A549 (cell line): ENCODE measurements around the gene LST1. TPM values are rescaled to one million over a fixed set of nuclear protein-coding genes. Genes with fewer than 3 reads are reported as not detected.

Experiments
- ATAC-seq, 2 experiments: fragments of 200-7000 bp in 1 of 2; fragments of >200 bp in 1 of 2; cut with Nextera tagmentation in 1 of 2; cut with Tn5 transposase in 1 of 2; 3 replicates each; pipeline versions ENCODE4 v1.8.0 to v1.9.1; 2018 to 2020; ENCODE audit warnings: mild to moderate bottlenecking in 1 of 2, moderate library complexity in 1 of 2
- CTCF ChIA-PET: fragments of 300-600 bp; sonication (Branson Sonifier 250); formaldehyde crosslinking; extraction: SDS; loops from one replicate; lab custom pipeline; 2021; ENCODE audit warnings: antibody characterized with exemption, inconsistent platforms; lab: Yijun Ruan, JAX
- POLR2A ChIA-PET: fragments of 350-600 bp; formaldehyde crosslinking; extraction: SDS; loops from one replicate; lab custom pipeline; 2021; ENCODE audit warnings: antibody characterized with exemption, inconsistent platforms; lab: Yijun Ruan, JAX
- DNase-seq, 2 experiments: peaks; one replicate each; pipeline versions ENCODE4 v3.0.0 to v3.0.0-alpha.2; 2011 to 2016; ENCODE audit warnings: low read depth in 1 of 2, low spot score in 1 of 2
- FAIRE-seq: peaks from 2 replicates; lab custom pipeline; 2011; peaks lifted over from hg19 to GRCh38; lab: Jason Lieb, UNC
- H3K27ac ChIP-seq, 2 experiments: fragments of >200 bp; sonication (Bioruptor Twin); formaldehyde crosslinking; 3 replicates each; pipeline ENCODE4 v1.5.1; 2016 to 2017
- H3K4me1 ChIP-seq: fragments of >200 bp; sonication (Bioruptor Twin); formaldehyde crosslinking; 3 replicates; pipeline ENCODE4 v1.6.1; 2016
- H3K4me2 ChIP-seq: fragments of >200 bp; sonication (Bioruptor Twin); formaldehyde crosslinking; 3 replicates; pipeline ENCODE4 v1.6.1; 2016
- H3K4me3 ChIP-seq: fragments of >200 bp; sonication (Bioruptor Twin); formaldehyde crosslinking; 3 replicates; pipeline ENCODE4 v1.5.1; 2016
- H3K9me3 ChIP-seq: fragments of >200 bp; sonication (Bioruptor Twin); formaldehyde crosslinking; 3 replicates; pipeline ENCODE4 v1.6.1; 2016
- ATOH8 ChIP-seq: fragments of 250-450 bp; sonication (Bioruptor Pico); IDR thresholded peaks from 2 replicates; pipeline ENCODE4 v1.5.0; 2020; ENCODE audit warnings: low read depth, mild to moderate bottlenecking, moderate library complexity
- BCL3 ChIP-seq: fragments of >200 bp; sonication (Bioruptor Twin); formaldehyde crosslinking; IDR thresholded peaks from 3 replicates; pipeline ENCODE4 v1.6.1; 2016
- CBX2 ChIP-seq: fragments of 200-600 bp; sonication (generic); IDR thresholded peaks from 2 replicates; pipeline ENCODE4 v1.6.1; 2016; ENCODE audit warnings: low read depth, mild to moderate bottlenecking, borderline replicate concordance
- CHD2 ChIP-seq: fragments of 150-350 bp; IDR thresholded peaks from 2 replicates; pipeline ENCODE4 v1.6.1; 2014; ENCODE audit warnings: low read length; ENCODE audit not compliant: partially characterized antibody
- CHD4 ChIP-seq: fragments of 200-600 bp; sonication (generic); IDR thresholded peaks from 2 replicates; pipeline ENCODE4 v1.6.1; 2016; ENCODE audit warnings: antibody characterized with exemption, mild to moderate bottlenecking, borderline replicate concordance
- CTCF ChIP-seq: fragments of >200 bp; sonication (Bioruptor Twin); formaldehyde crosslinking; IDR thresholded peaks from 3 replicates; pipeline ENCODE4 v1.5.1; 2016
- EHF ChIP-seq: fragments of 250-450 bp; sonication (Bioruptor Pico); IDR thresholded peaks from 2 replicates; pipeline ENCODE4 v1.5.0; 2020; ENCODE audit warnings: mild to moderate bottlenecking
- ESRRA ChIP-seq: fragments of 150-350 bp; IDR thresholded peaks from 2 replicates; pipeline ENCODE4 v1.6.1; 2014; ENCODE audit warnings: mild to moderate bottlenecking, low read length, borderline replicate concordance
- FOSB ChIP-seq: fragments of 250-450 bp; sonication (Bioruptor Pico); IDR thresholded peaks from 2 replicates; pipeline ENCODE4 v1.5.0; 2020; ENCODE audit warnings: mild to moderate bottlenecking, moderate library complexity
- FOSL2 ChIP-seq, 2 experiments: fragments of 450-650 bp in 1 of 2; fragments of >200 bp in 1 of 2; sonication (Bioruptor Twin) in 1 of 2; formaldehyde crosslinking; IDR thresholded peaks; 2 replicates each; pipeline versions ENCODE4 v1.5.0 to v1.6.1; 2016 to 2020; ENCODE audit warnings: mild to moderate bottlenecking in 1 of 2, moderate library complexity in 1 of 2
- GATA3 ChIP-seq: IDR thresholded peaks from 2 replicates; pipeline ENCODE4 v1.6.1; 2012; ENCODE audit warnings: borderline replicate concordance
- HOXB5 ChIP-seq: fragments of 250-450 bp; sonication (Bioruptor Pico); IDR thresholded peaks from 2 replicates; pipeline ENCODE4 v1.5.0; 2020; ENCODE audit warnings: mild to moderate bottlenecking, moderate library complexity
- JUNB ChIP-seq: fragments of >200 bp; sonication (Bioruptor Twin); formaldehyde crosslinking; IDR thresholded peaks from 2 replicates; pipeline ENCODE4 v1.6.1; 2016
- KDM1A ChIP-seq: fragments of 200-600 bp; sonication (generic); IDR thresholded peaks from 2 replicates; pipeline ENCODE4 v1.6.1; 2016; ENCODE audit warnings: low read depth, mild to moderate bottlenecking
- KDM5A ChIP-seq: fragments of 200-600 bp; sonication (generic); IDR thresholded peaks from 2 replicates; pipeline ENCODE4 v1.6.1; 2016; ENCODE audit warnings: antibody characterized with exemption, mild to moderate bottlenecking
- MAFK ChIP-seq: fragments of 450-650 bp; IDR thresholded peaks from 2 replicates; pipeline ENCODE4 v1.6.1; 2014; ENCODE audit not compliant: partially characterized antibody
- MAX ChIP-seq: IDR thresholded peaks from 2 replicates; pipeline ENCODE4 v1.6.1; 2012
- MAZ ChIP-seq: fragments of 150-350 bp; IDR thresholded peaks from 2 replicates; pipeline ENCODE4 v1.6.1; 2014; ENCODE audit warnings: antibody characterized with exemption, low read depth, low read length, borderline replicate concordance
- MYC ChIP-seq: IDR thresholded peaks from 2 replicates; pipeline ENCODE4 v1.6.1; 2012; ENCODE audit warnings: mild to moderate bottlenecking, inconsistent platforms, low read length, improper control_type of control experiment, borderline replicate concordance
- NFE2L2 ChIP-seq: fragments of 150-350 bp; conservative IDR thresholded peaks from 2 replicates; pipeline ENCODE4 v1.6.1; 2014; ENCODE audit warnings: low read length
- NR3C1 ChIP-seq: fragments of >200 bp; sonication (Bioruptor Twin); formaldehyde crosslinking; IDR thresholded peaks from 3 replicates; pipeline ENCODE4 v1.6.1; 2017
- PHF8 ChIP-seq: fragments of 200-600 bp; sonication (generic); IDR thresholded peaks from 2 replicates; pipeline ENCODE4 v1.6.1; 2016; ENCODE audit warnings: low read depth, mild to moderate bottlenecking, antibody characterized with exemption, moderate library complexity, borderline replicate concordance
- POLR2A ChIP-seq: IDR thresholded peaks from 2 replicates; pipeline ENCODE4 v1.6.1; 2012; ENCODE audit warnings: mild to moderate bottlenecking, low read length
- RAD21 ChIP-seq, 2 experiments: fragments of >200 bp in 1 of 2; sonication (Bioruptor Twin) in 1 of 2; formaldehyde crosslinking in 1 of 2; IDR thresholded peaks in 1 of 2; conservative IDR thresholded peaks in 1 of 2; 2 replicates in 1 of 2; 3 replicates in 1 of 2; pipeline ENCODE4 v1.6.1; 2012 to 2018; ENCODE audit warnings: inconsistent platforms in 1 of 2
- RCOR1 ChIP-seq: fragments of 150-350 bp; IDR thresholded peaks from 2 replicates; pipeline ENCODE4 v1.6.1; 2014; ENCODE audit warnings: antibody characterized with exemption, low read length, low read depth
- REST ChIP-seq: fragments of 200-600 bp; sonication (generic); IDR thresholded peaks from 2 replicates; pipeline ENCODE4 v1.6.1; 2016; ENCODE audit warnings: antibody characterized with exemption, mild to moderate bottlenecking, moderate library complexity
- RNF2 ChIP-seq: fragments of 200-600 bp; sonication (generic); IDR thresholded peaks from 2 replicates; pipeline ENCODE4 v1.6.1; 2016; ENCODE audit warnings: low read depth, mild to moderate bottlenecking, antibody characterized with exemption, moderate library complexity, borderline replicate concordance
- SMC3 ChIP-seq: fragments of >200 bp; sonication (Bioruptor Twin); formaldehyde crosslinking; IDR thresholded peaks from 3 replicates; pipeline ENCODE4 v1.6.1; 2018; ENCODE audit warnings: inconsistent platforms
- SREBF2 ChIP-seq: fragments of 450-650 bp; IDR thresholded peaks from 2 replicates; pipeline ENCODE4 v1.6.1; 2014; ENCODE audit warnings: mild to moderate bottlenecking, moderate library complexity
- TFCP2L1 ChIP-seq: fragments of 250-450 bp; sonication (Bioruptor Pico); IDR thresholded peaks from 2 replicates; pipeline ENCODE4 v1.5.0; 2021; ENCODE audit warnings: mild to moderate bottlenecking
- TP53 ChIP-seq: fragments of 250-450 bp; sonication (Bioruptor Pico); IDR thresholded peaks from 2 replicates; pipeline ENCODE4 v1.5.0; 2021; ENCODE audit warnings: mild to moderate bottlenecking, moderate library complexity
- ZC3H11A ChIP-seq: fragments of 450-650 bp; IDR thresholded peaks from 2 replicates; pipeline ENCODE4 v1.6.1; 2014; ENCODE audit warnings: antibody characterized with exemption, mild to moderate bottlenecking
- ZFP36 ChIP-seq: fragments of 450-650 bp; IDR thresholded peaks from 2 replicates; pipeline ENCODE4 v1.6.1; 2014; ENCODE audit warnings: borderline replicate concordance; ENCODE audit not compliant: partially characterized antibody
- ZNF302 ChIP-seq: fragments of 250-450 bp; sonication (Bioruptor Pico); IDR thresholded peaks from 2 replicates; pipeline ENCODE4 v1.9.0; 2021; ENCODE audit warnings: inconsistent platforms, mild to moderate bottlenecking, moderate library complexity
- WGBS: methylation state at CpG from one replicate; pipeline ENCODE4 v1.1.6; 2017; ENCODE audit errors: missing lambda C conversion rate; 5-methylcytosine and 5-hydroxymethylcytosine counted together
- polyA plus RNA-seq, 4 experiments: library from polyadenylated mRNA; depleted of rRNA in 3 of 4; stranded (reverse); fragments of >200 nt; fragmentation: RNase III in 1 of 4; extraction: RNeasy Plus Mini Kit Qiagen cat#74134 plus additional on column Dnase treatment in 1 of 4; gene quantifications; 2 replicates in 3 of 4; 3 replicates in 1 of 4; pipeline ENCODE4 v1.2.3, GENCODE V29; 2011 to 2017

The LST1 gene
- polyA plus RNA-seq, 2 of the 4 experiments (the other 2 are of a cell fraction): 0.19 to 0.26 TPM

GRCh38 chr6:31620586-31621319 is 34.7 kb downstream of the LST1 start, which contains the start of gene PRRC2A:
TSS of gene PRRC2A (plus strand) at chr6:31620715. CDS start at chr6:31622790, 2,075 bp downstream.
- FAIRE-seq (no peak), ATAC-seq (peak; percentile 83 to 86), DNase-seq (peak in 1 of 2 experiments; percentile 76)
- ChIA-PET CTCF (interaction anchor here (0.6 to 1.4 kb wide), 2 partner anchors 152 to 349 kb away, joined by 3 read pairs; no protein-coding TSS in a partner anchor), POLR2A (interaction anchor here (0.7 to 1.7 kb wide), 4 partner anchors 14 to 80 kb away, joined by 3 to 8 read pairs (median 6); partner anchors contain the start of genes DDX39B and NFKBIL1)
- Histone ChIP-seq H3K9me3 (no peaks in the 10 kb centered on the region), H3K27ac (peak within 1 kb of the TSS; percentile 99), H3K4me1 (peaks cover 15% of the 10 kb centered on the region), H3K4me3 (peak within 1 kb of the TSS; percentile 81), H3K4me2 (peak within 1 kb of the TSS; percentile 99)
- WGBS: under 1% methylated on average over 22 of the region's 67 CpGs
- no peak for TF ChIP-seq MAFK
- TF ChIP-seq ATOH8 (CRISPR knock-in tag): no peak
- TF ChIP-seq CHD2: no peak
- no peak for TF ChIP-seq FOSL2 (IDR thresholded peaks at IDR 0.05)
- TF ChIP-seq FOSL2 (CRISPR knock-in tag; IDR thresholded peaks at IDR 0.05): no peak
- no peak for TF ChIP-seq KDM1A
- TF ChIP-seq ESRRA: no peak
- TF ChIP-seq ZNF302: no peak
- no peak for TF ChIP-seq NR3C1
- TF ChIP-seq PHF8: peak; percentile 19; the same call in 1 of the 2 replicates
- no peak for TF ChIP-seq CHD4
- no peak for TF ChIP-seq NFE2L2
- no peak for TF ChIP-seq HOXB5 (CRISPR knock-in tag)
- no peak for TF ChIP-seq SMC3
- no peak for TF ChIP-seq GATA3
- no peak for TF ChIP-seq FOSB (CRISPR knock-in tag)
- no peak for TF ChIP-seq TFCP2L1 (CRISPR knock-in tag)
- no peak for TF ChIP-seq RAD21 (conservative IDR thresholded peaks at IDR 0.05 in 1 of 2, IDR thresholded peaks at IDR 0.05 in 1 of 2)
- TF ChIP-seq BCL3: no peak
- TF ChIP-seq CBX2: no peak
- no peak for TF ChIP-seq ZFP36
- TF ChIP-seq TP53: no peak
- TF ChIP-seq MYC: peak; percentile 37; the same call in 1 of the 2 replicates
- TF ChIP-seq SREBF2: no peak
- no peak for TF ChIP-seq JUNB
- no peak for TF ChIP-seq EHF (CRISPR knock-in tag)
- TF ChIP-seq RCOR1: no peak
- TF ChIP-seq MAX: no peak; the same call in 1 of the 2 replicates
- no peak for TF ChIP-seq RNF2
- no peak for TF ChIP-seq CTCF
- no peak for TF ChIP-seq ZC3H11A
- TF ChIP-seq MAZ: peak; percentile 98
- TF ChIP-seq POLR2A: peak; percentile 60
- TF ChIP-seq KDM5A: no peak; the same call in 1 of the 2 replicates
- no peak for TF ChIP-seq REST
